ENCODE data around the gene SALL4.
"Not testable (repeated sequence)": the region's sequence is repeated elsewhere in the genome, so short reads cannot be mapped to it uniquely, and the experiment has no call there.

The SALL4 gene

GRCh38 chr20:51801122-51801822, 1.0 kb downstream of the SALL4 start:
- DNase-seq = no peak

GRCh38 chr20:51800872-51801121, 1.5 kb downstream of the SALL4 start:
- DNase-seq = no peak

- peak; percentile 51 for DNase-seq
Observed at GRCh38 chr20:51800060-51800871, 2.1 kb downstream of the SALL4 start.

GRCh38 chr20:51799401-51799860, 2.9 kb downstream of the SALL4 start:
- no peak for DNase-seq

- no peak for DNase-seq
Observed at GRCh38 chr20:51797357-51798025, 4.8 kb downstream of the SALL4 start.

- DNase-seq = no peak
Observed at GRCh38 chr20:51796340-51796739, 6.0 kb downstream of the SALL4 start.

- DNase-seq = no peak
Observed at GRCh38 chr20:51792960-51793359, 9.4 kb downstream of the SALL4 start.

GRCh38 chr20:51791626-51792025, 10.7 kb downstream of the SALL4 start:
- DNase-seq = no peak

- no peak for DNase-seq
Observed at GRCh38 chr20:51790256-51790655, 12.1 kb downstream of the SALL4 start.

- no peak for DNase-seq
Observed at GRCh38 chr20:51789434-51789833, 12.9 kb downstream of the SALL4 start.

- DNase-seq = no peak
Observed at GRCh38 chr20:51788822-51789221, 13.5 kb downstream of the SALL4 start.

GRCh38 chr20:51784299-51784698, 18.0 kb downstream of the SALL4 start:
- no peak for DNase-seq

GRCh38 chr20:51778229-51778759, 24.0 kb downstream of the SALL4 start:
- not testable (repeated sequence) for DNase-seq

- DNase-seq = no peak
Observed at GRCh38 chr20:51775241-51775640, 27.1 kb downstream of the SALL4 start.

- DNase-seq = no peak
Observed at GRCh38 chr20:51772236-51772635, 30.1 kb downstream of the SALL4 start.

- DNase-seq = no peak
Observed at GRCh38 chr20:51769976-51770615, 32.2 kb downstream of the SALL4 start.

GRCh38 chr20:51768759-51769517, 33.4 kb downstream of the SALL4 start:
- no peak for DNase-seq

- no peak for DNase-seq
Observed at GRCh38 chr20:51767867-51768758, 34.2 kb downstream of the SALL4 start, which contains the start of gene ATP9A. Gene ATP9A (minus strand): TSS chr20:51768390. CDS start chr20:51768369, 21 bp downstream.

- DNase-seq = peak; percentile 93
Observed at GRCh38 chr20:51766994-51767866, 35.1 kb downstream of the SALL4 start.

- DNase-seq = not testable (repeated sequence)
Observed at GRCh38 chr20:51765381-51765780, 36.9 kb downstream of the SALL4 start.

All from NCI-H774 (cell line).